Fibroblast of lung (primary cell): Measurements from ENCODE around the gene CHSY1. TPM values are rescaled to one million over a fixed set of nuclear protein-coding genes. Genes with fewer than 3 reads are reported as not detected.

Source experiments
- DNase-seq, 2 donors: peaks; one replicate each; pipeline versions ENCODE4 v3.0.0 to v3.0.0-alpha.2; 2010; ENCODE audit warnings: low read depth in 2 of 2
- H2AFZ ChIP-seq: 2 replicates; pipeline ENCODE4 v1.5.1; 2012; ENCODE audit warnings: low read length, control low read depth, inconsistent platforms
- H3K27ac ChIP-seq: 2 replicates; pipeline ENCODE4 v1.5.1; 2011; ENCODE audit warnings: low read length, control low read depth; ENCODE audit not compliant: insufficient read depth
- H3K27me3 ChIP-seq: 2 replicates; pipeline ENCODE4 v1.5.1; 2011; ENCODE audit warnings: mild to moderate bottlenecking, low read length; ENCODE audit not compliant: control insufficient read depth, insufficient read depth
- H3K36me3 ChIP-seq: 2 replicates; pipeline ENCODE4 v1.5.1; 2011; ENCODE audit warnings: low read length; ENCODE audit not compliant: control insufficient read depth, insufficient read depth
- H3K4me1 ChIP-seq: 2 replicates; pipeline ENCODE4 v1.5.1; 2011; ENCODE audit warnings: low read length; ENCODE audit not compliant: control insufficient read depth, insufficient read depth; ENCODE audit errors: extremely low read depth
- H3K4me2 ChIP-seq: 2 replicates; pipeline ENCODE4 v1.5.1; 2011; ENCODE audit warnings: low read length, control low read depth; ENCODE audit not compliant: insufficient read depth; ENCODE audit errors: extremely low read depth
- H3K4me3 ChIP-seq, 4 experiments: fragments of 200-600 bp in 1 of 4; sonication (generic) in 1 of 4; replicated peaks in 1 of 4; 2 replicates each; pipeline ENCODE4 v1.5.1; 2011 to 2016; ENCODE audit warnings: low read length in 4 of 4, low read depth in 3 of 4, mild to moderate bottlenecking in 3 of 4, control low read depth in 2 of 4, inconsistent platforms in 1 of 4, mixed read lengths in 1 of 4; ENCODE audit not compliant: insufficient read depth in 1 of 4; ENCODE audit errors: control extremely low read depth in 1 of 4
- H3K79me2 ChIP-seq: 2 replicates; pipeline ENCODE4 v1.5.1; 2012; ENCODE audit warnings: mild to moderate bottlenecking, low read length, inconsistent platforms; ENCODE audit not compliant: control insufficient read depth, insufficient read depth
- H3K9ac ChIP-seq: 2 replicates; pipeline ENCODE4 v1.5.1; 2011; ENCODE audit warnings: mild to moderate bottlenecking, low read length, control low read depth; ENCODE audit not compliant: insufficient read depth
- H3K9me3 ChIP-seq: 2 replicates; pipeline ENCODE4 v1.5.1; 2012; ENCODE audit warnings: low read depth, low read length; ENCODE audit not compliant: control insufficient read depth, insufficient read depth
- H4K20me1 ChIP-seq: 2 replicates; pipeline ENCODE4 v1.5.1; 2011; ENCODE audit warnings: low read length; ENCODE audit not compliant: control insufficient read depth, insufficient read depth; ENCODE audit errors: extremely low read depth
- EZH2 ChIP-seq: IDR thresholded peaks from 2 replicates; pipeline ENCODE4 v1.5.1; 2012; ENCODE audit warnings: low read length, control low read depth, mild to moderate bottlenecking; ENCODE audit errors: missing control alignments
- polyA plus RNA-seq, 2 donors: library from polyadenylated mRNA; depleted of rRNA in 1 of 2; stranded (reverse) in 1 of 2; unstranded in 1 of 2; fragments of >200 nt; gene quantifications; 2 replicates each; pipeline ENCODE4 v1.2.1, GENCODE V29; 2011 to 2012; ENCODE audit warnings: missing spikeins in 1 of 2
- total RNA-seq: library from RNA; depleted of rRNA; stranded (reverse); fragments of >200 nt; gene quantifications from 2 replicates; pipeline ENCODE4 v1.2.1, GENCODE V29; 2014
- TF ChIP-seq, protein P1 (sequence below), 2 donors: IDR thresholded peaks in 1 of 2; conservative IDR thresholded peaks in 1 of 2; 1 replicate in 1 of 2; 2 replicates in 1 of 2; pipeline ENCODE4 v1.5.1; 2011 to 2012; ENCODE audit warnings: low read length in 2 of 2, control low read depth in 1 of 2, inconsistent platforms in 1 of 2, low read depth in 1 of 2, mild to moderate bottlenecking in 1 of 2

Gene CHSY1
- total and polyA plus RNA-seq, 2 donors (not counting 1 experiment from before 2014, with no cell fraction given), result 28.6 to 57.0 TPM

GRCh38 chr15:101140697-101141065 is 111.2 kb downstream of the CHSY1 start:
- Histone ChIP-seq H3K4me2 (no peak overlapping the region), H4K20me1 (no peaks in the 10 kb centered on the region), H2AFZ (no peak overlapping the region), H3K9ac (no peak overlapping the region), H3K79me2 (no peaks in the 10 kb centered on the region), H3K9me3 (no peaks in the 10 kb centered on the region), H3K4me3 (no peak overlapping the region), H3K4me1 (peaks cover 2% of the 10 kb centered on the region), H3K27ac (no peak overlapping the region), H3K36me3 (no peaks in the 10 kb centered on the region), H3K27me3 (no peaks in the 10 kb centered on the region)
- TF ChIP-seq EZH2, result no peak
- TF ChIP-seq, protein P1, sequence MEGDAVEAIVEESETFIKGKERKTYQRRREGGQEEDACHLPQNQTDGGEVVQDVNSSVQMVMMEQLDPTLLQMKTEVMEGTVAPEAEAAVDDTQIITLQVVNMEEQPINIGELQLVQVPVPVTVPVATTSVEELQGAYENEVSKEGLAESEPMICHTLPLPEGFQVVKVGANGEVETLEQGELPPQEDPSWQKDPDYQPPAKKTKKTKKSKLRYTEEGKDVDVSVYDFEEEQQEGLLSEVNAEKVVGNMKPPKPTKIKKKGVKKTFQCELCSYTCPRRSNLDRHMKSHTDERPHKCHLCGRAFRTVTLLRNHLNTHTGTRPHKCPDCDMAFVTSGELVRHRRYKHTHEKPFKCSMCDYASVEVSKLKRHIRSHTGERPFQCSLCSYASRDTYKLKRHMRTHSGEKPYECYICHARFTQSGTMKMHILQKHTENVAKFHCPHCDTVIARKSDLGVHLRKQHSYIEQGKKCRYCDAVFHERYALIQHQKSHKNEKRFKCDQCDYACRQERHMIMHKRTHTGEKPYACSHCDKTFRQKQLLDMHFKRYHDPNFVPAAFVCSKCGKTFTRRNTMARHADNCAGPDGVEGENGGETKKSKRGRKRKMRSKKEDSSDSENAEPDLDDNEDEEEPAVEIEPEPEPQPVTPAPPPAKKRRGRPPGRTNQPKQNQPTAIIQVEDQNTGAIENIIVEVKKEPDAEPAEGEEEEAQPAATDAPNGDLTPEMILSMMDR (conservative IDR thresholded peaks at IDR 0.05 in 1 of 2, IDR thresholded peaks at IDR 0.05 in 1 of 2; ENCODE audit: low read depth in 1 of 2, low read length in 2 of 2), result no peak
- no peak for DNase-seq

GRCh38 chr15:101139986-101140696 is 111.7 kb downstream of the CHSY1 start:
- no peak overlapping the region for H2AFZ ChIP-seq
- H4K20me1 ChIP-seq, result no peaks in the 10 kb centered on the region
- no peak for DNase-seq
- no peak overlapping the region for H3K9ac ChIP-seq
- no peak for TF ChIP-seq EZH2
- TF ChIP-seq, protein P1 (conservative IDR thresholded peaks at IDR 0.05 in 1 of 2, IDR thresholded peaks at IDR 0.05 in 1 of 2; ENCODE audit: low read depth in 1 of 2, low read length in 2 of 2), result no peak
- H3K79me2 ChIP-seq, result no peaks in the 10 kb centered on the region
- H3K27ac ChIP-seq, result no peak overlapping the region
- no peaks in the 10 kb centered on the region for H3K4me1 ChIP-seq
- H3K9me3 ChIP-seq, result no peaks in the 10 kb centered on the region
- H3K27me3 ChIP-seq, result no peaks in the 10 kb centered on the region
- H3K36me3 ChIP-seq, result no peaks in the 10 kb centered on the region
- H3K4me2 ChIP-seq, result no peak overlapping the region
- H3K4me3 ChIP-seq, result no peak overlapping the region

DNA sequence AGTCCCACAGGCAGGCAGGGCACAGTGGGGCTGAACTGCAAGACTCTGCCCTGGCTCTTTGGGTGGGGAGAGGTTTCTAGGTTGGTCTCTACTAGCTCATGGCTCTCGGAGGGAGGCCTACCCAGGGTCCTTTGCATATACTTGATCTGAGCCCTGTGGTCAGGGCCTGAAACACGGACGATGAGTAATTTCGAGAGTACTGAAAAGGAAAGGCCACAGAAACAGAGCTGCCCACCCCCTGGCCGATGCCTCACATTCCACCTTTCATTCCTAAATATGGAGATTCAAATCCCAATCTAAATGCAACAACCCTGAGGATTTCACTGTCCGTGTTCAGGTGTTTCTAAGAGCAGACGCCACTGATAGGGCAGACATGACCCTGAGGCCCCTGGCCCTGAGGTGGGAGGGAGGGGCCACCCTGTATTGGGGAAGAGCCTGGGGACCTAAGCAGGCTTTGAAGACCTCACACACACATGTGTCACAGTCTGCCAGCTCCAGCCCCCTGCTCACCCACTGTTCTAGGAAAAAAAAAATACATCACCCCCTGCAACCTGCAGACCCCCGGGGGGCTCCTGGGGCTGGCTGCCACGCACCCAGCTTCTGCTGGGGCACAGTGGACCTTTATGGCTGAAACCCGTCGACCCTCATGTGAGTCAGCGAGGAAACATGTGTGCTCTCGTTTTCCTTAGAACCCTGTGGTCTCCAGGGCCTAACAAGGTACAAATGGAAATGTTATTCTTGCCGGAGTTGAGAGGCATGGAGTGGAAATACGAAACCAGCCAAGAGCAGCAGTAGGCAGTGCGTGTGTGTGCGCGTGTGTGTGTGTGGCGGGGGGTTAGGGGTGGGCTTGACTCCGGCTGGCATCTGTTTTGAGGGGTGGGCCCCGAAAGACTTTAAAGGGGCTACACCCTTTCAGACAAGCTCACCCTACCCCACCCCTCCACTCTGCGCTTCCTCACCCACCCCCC is 112.7 kb downstream of the CHSY1 start:
- Histone ChIP-seq H3K36me3 (no peaks in the 10 kb centered on the region), H2AFZ (no peak overlapping the region), H3K79me2 (no peaks in the 10 kb centered on the region), H3K9ac (no peak overlapping the region), H4K20me1 (no peaks in the 10 kb centered on the region), H3K27ac (no peak overlapping the region), H3K4me1 (no peaks in the 10 kb centered on the region), H3K9me3 (no peaks in the 10 kb centered on the region), H3K4me2 (no peak overlapping the region), H3K27me3 (no peaks in the 10 kb centered on the region), H3K4me3 (no peak overlapping the region)
- DNase-seq, result peak; percentile 36 to 90
- TF ChIP-seq, protein P1 (conservative IDR thresholded peaks at IDR 0.05 in 1 of 2, IDR thresholded peaks at IDR 0.05 in 1 of 2; ENCODE audit: low read depth in 1 of 2, low read length in 2 of 2), result no peak
- no peak for TF ChIP-seq EZH2
